ENCODE data around the gene RLN3.

The RLN3 gene

DNA sequence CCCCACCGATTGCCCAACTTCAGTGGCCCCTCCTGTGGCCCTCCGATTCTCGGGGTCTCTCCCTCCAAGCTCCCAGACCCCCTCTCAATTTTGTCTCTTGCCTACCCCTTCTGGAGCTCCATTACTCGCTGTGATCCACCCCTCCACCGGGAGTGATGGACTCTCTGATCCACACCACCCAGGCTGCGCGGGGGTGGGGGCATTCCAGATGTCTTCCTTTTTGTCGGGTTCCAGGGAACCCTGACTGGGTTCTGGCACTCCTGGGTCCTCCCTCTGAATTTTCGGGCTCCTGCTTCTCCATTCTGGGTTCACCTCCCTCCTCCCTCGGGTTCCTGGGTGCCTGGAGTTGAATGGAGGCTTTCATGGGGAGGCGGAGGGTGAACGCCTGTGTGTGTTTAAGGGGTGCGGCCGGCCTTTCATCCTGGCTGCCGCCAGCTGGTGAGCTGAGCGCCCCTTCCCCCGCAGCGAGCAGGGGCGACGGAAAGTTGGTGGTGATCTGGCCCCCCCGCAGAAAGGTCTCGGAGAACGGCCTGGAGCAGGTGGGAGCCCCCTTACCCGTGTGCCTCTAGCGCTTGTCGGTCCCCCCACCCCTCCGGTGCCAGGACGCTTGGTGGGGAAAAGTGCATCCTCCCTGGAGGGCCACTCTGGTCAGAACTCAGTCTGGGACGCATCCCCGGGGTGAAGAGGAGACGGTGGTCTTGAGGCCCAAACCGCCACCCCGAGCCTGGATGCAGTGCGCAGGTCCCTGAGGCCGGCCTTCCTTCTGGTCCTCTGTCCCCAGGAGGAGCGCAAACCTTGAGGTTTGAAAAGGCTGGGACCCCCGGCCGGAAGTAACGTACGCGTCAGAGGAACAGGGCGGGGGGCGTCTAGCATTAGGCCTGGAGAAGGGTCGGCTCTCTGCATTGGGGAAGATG, 46.2 kb downstream of the RLN3 start:
- no peak for DNase-seq (ENCODE audit: low read depth in 1 of 2, low spot score in 1 of 2)
- no peak for TF ChIP-seq GABPA (IDR thresholded peaks at IDR 0.05; ENCODE audit: low read depth)
- TF ChIP-seq POLR2AphosphoS5 (IDR thresholded peaks at IDR 0.05; ENCODE audit: low read depth) = no peak
- TF ChIP-seq SPI1 (IDR thresholded peaks at IDR 0.05; ENCODE audit: borderline replicate concordance, low read depth) = no peak
- TF ChIP-seq, protein P1, sequence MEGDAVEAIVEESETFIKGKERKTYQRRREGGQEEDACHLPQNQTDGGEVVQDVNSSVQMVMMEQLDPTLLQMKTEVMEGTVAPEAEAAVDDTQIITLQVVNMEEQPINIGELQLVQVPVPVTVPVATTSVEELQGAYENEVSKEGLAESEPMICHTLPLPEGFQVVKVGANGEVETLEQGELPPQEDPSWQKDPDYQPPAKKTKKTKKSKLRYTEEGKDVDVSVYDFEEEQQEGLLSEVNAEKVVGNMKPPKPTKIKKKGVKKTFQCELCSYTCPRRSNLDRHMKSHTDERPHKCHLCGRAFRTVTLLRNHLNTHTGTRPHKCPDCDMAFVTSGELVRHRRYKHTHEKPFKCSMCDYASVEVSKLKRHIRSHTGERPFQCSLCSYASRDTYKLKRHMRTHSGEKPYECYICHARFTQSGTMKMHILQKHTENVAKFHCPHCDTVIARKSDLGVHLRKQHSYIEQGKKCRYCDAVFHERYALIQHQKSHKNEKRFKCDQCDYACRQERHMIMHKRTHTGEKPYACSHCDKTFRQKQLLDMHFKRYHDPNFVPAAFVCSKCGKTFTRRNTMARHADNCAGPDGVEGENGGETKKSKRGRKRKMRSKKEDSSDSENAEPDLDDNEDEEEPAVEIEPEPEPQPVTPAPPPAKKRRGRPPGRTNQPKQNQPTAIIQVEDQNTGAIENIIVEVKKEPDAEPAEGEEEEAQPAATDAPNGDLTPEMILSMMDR (IDR thresholded peaks at IDR 0.05; ENCODE audit: insufficient read depth, low read length) = no peak
- no peak for TF ChIP-seq REST (IDR thresholded peaks at IDR 0.05; ENCODE audit: insufficient replicate concordance, low read depth)
- peaks cover 2% of the 10 kb centered on the region for H3K27me3 ChIP-seq (ENCODE audit: insufficient read depth, poor library complexity, severe bottlenecking)
- peak overlapping the region; percentile 31 for H3K27ac ChIP-seq (replicated peaks)
- peak overlapping the region; percentile 38 for H3K4me3 ChIP-seq (replicated peaks; ENCODE audit: insufficient read depth, low read length)

DNA sequence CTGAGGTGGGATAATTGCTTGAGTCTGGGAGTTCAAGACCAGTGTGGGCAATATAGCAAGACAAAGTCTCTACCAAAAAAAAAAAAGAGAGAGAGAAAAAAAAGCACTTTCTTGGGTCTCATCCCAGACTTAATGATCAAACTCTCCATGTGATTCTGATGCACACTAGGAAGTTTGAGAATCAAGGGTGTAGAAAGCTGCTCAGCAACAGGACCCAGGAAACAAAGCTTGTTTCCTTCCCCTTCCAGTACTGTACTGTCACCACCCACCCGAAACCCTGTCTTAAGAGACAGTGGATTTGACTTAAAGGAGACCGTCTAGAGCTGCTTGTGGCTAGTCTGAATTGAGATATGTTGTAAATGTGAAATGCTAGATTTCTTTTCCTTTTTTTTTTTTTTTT, 50.5 kb downstream of the RLN3 start:
- Histone ChIP-seq H3K4me3 (replicated peaks; ENCODE audit: insufficient read depth, low read length) (no peak overlapping the region), H3K27ac (replicated peaks) (no peak overlapping the region), H3K27me3 (ENCODE audit: insufficient read depth, poor library complexity, severe bottlenecking) (no peaks in the 10 kb centered on the region)
- no peak for DNase-seq (ENCODE audit: low read depth in 1 of 2, low spot score in 1 of 2)
- TF ChIP-seq REST (IDR thresholded peaks at IDR 0.05; ENCODE audit: insufficient replicate concordance, low read depth) (no peak), GABPA (IDR thresholded peaks at IDR 0.05; ENCODE audit: low read depth) (no peak), POLR2AphosphoS5 (IDR thresholded peaks at IDR 0.05; ENCODE audit: low read depth) (no peak), SPI1 (IDR thresholded peaks at IDR 0.05; ENCODE audit: borderline replicate concordance, low read depth) (no peak)
